A673 (cell line): Measurements from ENCODE around the gene PDXDC1.
"Not testable (repeated sequence)": the region's sequence is repeated elsewhere in the genome, so short reads cannot be mapped to it uniquely, and the experiment has no call there.

ENCODE experiments used
- CTCF ChIP-seq: fragments of 300-800, 200-600 bp; sonication (generic); conservative IDR thresholded peaks from 2 replicates; pipeline ENCODE4 v1.5.1; 2017; ENCODE audit warnings: low read depth, mild to moderate bottlenecking, antibody characterized with exemption, low read length, moderate library complexity, mixed read lengths
- EZH2 ChIP-seq: fragments of 200-600 bp; sonication (generic); IDR thresholded peaks from 2 replicates; pipeline ENCODE4 v1.6.1; 2017; ENCODE audit warnings: borderline replicate concordance, low read depth, mild to moderate bottlenecking, mixed read lengths, antibody characterized with exemption, low read length; ENCODE audit not compliant: poor library complexity, severe bottlenecking

- TF ChIP-seq EZH2, CTCF: not testable (repeated sequence)
These were observed 171.4 kb downstream of the PDXDC1 start for GRCh38 chr16:15146264-15146662.
